GM10248 (cell line): ENCODE measurements around the gene SLIRP.
"Not testable (repeated sequence)": the region's sequence is repeated elsewhere in the genome, so short reads cannot be mapped to it uniquely, and the experiment has no call there.

ENCODE experiments used
- CTCF ChIA-PET: fragments of 300-600 bp; sonication (Branson Sonifier 250); formaldehyde crosslinking; extraction: SDS; loops from one replicate; lab custom pipeline; 2021; ENCODE audit warnings: antibody characterized with exemption; lab: Yijun Ruan, JAX
- POLR2A ChIA-PET: fragments of 350-650 bp; sonication (Branson Sonifier 250); formaldehyde crosslinking; extraction: SDS; loops from one replicate; lab custom pipeline; 2020; ENCODE audit warnings: antibody characterized with exemption; lab: Yijun Ruan, JAX
- DNase-seq: peaks from one replicate; pipeline ENCODE4 v3.0.0; 2012; ENCODE audit errors: extremely low spot score
- TF ChIP-seq, protein P1 (sequence below): IDR thresholded peaks from 2 replicates; pipeline ENCODE4 v1.5.1; 2012; ENCODE audit warnings: mild to moderate bottlenecking, low read depth; ENCODE audit errors: extremely low read depth, missing control alignments, control extremely low read depth

SLIRP gene

DNA sequence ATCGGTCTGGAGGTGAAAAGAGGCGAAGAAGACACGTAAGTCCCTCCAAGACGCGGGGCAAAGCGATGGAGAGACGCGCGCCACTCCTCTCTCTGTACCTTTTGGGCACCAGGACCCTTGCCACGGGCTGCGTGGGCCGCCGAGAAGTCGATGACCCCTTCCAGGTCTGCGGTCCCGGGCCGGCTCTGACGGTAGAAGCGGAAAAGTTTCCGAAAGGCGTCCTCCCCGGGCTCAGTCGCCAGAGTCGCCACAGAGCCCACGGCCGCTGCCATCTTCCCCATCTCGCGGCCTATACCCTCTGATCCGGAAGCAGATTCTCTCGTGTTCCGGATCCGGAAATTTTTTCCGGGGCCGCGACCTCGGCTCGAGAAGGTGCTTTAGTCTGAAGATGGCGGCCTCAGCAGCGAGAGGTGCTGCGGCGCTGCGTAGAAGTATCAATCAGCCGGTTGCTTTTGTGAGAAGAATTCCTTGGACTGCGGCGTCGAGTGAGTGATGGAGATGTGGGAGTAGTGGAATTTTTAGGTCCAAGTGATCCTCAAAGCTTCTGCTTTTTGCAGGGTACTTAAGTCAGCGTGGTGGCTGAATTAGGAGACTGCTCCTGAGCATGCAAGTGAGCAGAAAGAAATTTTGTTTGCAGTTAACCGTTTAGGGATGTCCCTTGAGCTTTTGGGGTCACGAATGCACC lies at the start of gene SLIRP, which contains the start of gene ALKBH1:
TSS of gene SLIRP (plus strand) at position 380 of the 685 bp plus-strand sequence. CDS start at position 389, 9 bp downstream.
TSS of gene ALKBH1 (minus strand) at position 300 of the 685 bp plus-strand sequence. CDS start at position 281, 19 bp downstream.
- ChIA-PET POLR2A (no interaction called here), CTCF (interaction anchor here (1.4 kb wide), 1 partner anchor 584 kb away, joined by 4 read pairs; no protein-coding TSS in a partner anchor)
- peak; percentile 93 for DNase-seq
- TF ChIP-seq, protein P1, sequence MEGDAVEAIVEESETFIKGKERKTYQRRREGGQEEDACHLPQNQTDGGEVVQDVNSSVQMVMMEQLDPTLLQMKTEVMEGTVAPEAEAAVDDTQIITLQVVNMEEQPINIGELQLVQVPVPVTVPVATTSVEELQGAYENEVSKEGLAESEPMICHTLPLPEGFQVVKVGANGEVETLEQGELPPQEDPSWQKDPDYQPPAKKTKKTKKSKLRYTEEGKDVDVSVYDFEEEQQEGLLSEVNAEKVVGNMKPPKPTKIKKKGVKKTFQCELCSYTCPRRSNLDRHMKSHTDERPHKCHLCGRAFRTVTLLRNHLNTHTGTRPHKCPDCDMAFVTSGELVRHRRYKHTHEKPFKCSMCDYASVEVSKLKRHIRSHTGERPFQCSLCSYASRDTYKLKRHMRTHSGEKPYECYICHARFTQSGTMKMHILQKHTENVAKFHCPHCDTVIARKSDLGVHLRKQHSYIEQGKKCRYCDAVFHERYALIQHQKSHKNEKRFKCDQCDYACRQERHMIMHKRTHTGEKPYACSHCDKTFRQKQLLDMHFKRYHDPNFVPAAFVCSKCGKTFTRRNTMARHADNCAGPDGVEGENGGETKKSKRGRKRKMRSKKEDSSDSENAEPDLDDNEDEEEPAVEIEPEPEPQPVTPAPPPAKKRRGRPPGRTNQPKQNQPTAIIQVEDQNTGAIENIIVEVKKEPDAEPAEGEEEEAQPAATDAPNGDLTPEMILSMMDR = no peak

DNA sequence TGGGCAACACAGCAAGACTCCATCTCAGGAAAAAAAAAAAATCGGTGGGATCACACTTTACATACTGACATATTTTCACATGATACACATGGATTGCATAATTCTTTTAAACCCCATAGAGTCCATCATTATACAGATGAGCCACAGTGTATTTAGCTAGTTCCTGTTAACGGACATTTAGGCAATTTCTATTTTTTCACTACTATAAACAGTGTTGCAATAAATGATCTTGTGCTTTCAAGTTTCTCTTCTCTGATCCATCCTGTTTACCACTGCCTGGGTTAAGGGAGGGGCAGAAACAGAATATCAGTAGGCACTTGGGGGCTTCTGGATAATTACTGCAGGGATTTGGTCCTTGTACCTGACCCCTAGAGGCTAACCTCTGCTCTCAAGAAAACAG lies 48.1 kb upstream of the SLIRP start:
- no peak for DNase-seq
- POLR2A ChIA-PET = no interaction called here
- TF ChIP-seq, protein P1 = no peak
- CTCF ChIA-PET = interaction anchor here (1.0 kb wide), 1 partner anchor 19 kb away, joined by 3 read pairs; no protein-coding TSS in a partner anchor

DNA sequence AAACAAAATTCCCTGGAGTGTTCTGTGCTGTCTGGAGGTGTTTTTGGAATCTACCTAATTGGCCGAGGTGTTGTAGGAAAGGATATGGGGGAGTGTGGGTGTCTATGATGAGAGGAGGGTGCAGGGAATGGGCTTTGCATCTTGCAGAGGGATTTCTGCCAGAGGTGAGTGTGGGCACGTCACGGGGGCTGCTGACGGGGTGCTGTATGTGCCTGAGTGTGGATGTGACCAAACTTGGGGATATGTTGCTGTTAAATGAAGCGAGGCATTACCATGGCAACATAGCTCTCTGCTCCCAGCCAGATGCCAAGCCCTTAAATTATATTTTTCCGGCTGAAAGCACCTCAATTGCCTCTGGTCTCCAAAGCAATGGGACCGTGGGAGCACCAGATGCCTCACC lies 47.1 kb upstream of the SLIRP start:
- TF ChIP-seq, protein P1 = no peak
- ChIA-PET CTCF (interaction anchor here (1.0 kb wide), 1 partner anchor 18 kb away, joined by 3 read pairs; no protein-coding TSS in a partner anchor), POLR2A (no interaction called here)
- DNase-seq = no peak

DNA sequence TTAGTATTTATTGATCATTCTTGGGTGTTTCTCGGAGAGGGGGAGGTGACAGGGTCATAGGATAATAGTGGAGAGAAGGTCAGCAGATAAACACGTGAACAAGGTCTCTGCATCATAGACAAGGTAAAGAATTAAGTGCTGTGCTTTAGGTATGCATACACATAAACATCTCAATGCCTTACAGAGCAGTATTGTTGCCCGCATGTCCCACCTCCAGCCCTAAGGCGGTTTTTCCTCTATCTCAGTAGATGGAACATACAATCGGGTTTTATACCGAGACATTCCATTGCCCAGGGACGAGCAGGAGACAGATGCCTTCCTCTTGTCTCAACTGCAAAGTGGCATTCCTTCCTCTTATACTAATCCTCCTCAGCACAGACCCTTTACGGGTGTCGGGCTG lies 46.3 kb upstream of the SLIRP start:
- POLR2A ChIA-PET, CTCF ChIA-PET, DNase-seq: not testable (repeated sequence)

DNA sequence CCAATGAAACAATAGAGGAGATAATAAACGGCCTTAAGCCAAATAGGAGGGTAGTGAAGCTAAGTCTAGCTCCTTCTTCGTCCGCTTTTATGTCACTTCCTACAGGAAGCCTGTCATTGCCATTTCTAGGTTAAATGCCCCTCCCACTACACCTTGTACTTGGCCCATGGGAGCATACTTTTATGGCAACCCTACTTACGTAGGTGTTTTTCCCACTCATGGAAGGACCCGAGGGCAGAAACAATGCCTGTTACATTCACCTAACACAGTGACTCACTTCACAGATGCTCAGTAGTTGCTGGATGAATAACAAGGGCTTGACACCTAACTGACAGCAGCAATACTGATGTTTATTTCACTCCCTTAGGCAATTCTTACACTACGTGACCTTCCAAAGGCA lies 44.6 kb upstream of the SLIRP start:
- DNase-seq = no peak
- TF ChIP-seq, protein P1 = no peak
- CTCF ChIA-PET = interaction anchor here (1.0 kb wide), 2 partner anchors 8 to 9 kb away, joined by 3 to 4 read pairs; no protein-coding TSS in a partner anchor
- POLR2A ChIA-PET = no interaction called here

DNA sequence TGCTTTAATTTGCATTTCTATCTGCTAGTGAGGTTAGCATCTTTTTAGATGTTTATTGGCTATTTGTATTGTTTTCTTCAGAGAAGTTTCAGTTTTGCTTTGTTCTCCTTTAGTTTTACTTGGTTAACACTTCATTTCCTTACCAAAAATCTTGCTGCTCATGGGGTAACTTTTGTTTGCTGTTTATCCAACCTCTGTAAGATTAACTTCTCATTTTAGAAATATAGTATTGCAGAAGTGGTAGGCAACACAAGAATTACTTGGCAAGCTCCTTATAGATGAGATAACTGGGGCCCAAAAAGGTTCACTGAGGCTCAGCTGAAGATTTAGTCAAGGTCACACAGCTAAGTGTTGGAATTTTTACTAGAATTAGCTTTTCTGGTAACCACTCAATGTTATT lies 40.6 kb upstream of the SLIRP start:
- ChIA-PET CTCF (interaction anchor here (1.0 kb wide), 1 partner anchor 12 kb away, joined by 3 read pairs; no protein-coding TSS in a partner anchor), POLR2A (no interaction called here)
- TF ChIP-seq, protein P1 = no peak
- DNase-seq = no peak

DNA sequence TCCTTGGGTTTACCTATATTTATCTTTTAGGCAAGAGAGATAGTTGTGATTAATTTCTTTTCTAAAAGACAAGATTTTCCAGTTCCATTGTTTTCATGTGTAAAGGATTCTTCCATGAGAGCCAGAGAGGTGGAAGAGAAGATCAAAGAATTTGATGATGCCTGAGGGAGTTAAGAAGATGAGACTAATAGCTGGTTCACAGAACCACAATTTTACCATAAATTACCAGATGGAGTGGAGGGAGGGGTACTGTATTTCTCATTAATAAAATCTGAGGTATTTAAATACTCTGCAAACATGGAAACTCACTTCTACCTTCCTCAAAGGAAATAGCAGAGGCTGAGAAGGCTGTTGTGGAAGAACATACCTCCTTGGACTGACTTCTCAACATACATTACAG lies 34.7 kb upstream of the SLIRP start:
- no peak for DNase-seq
- ChIA-PET CTCF (no interaction called here), POLR2A (no interaction called here)
- TF ChIP-seq, protein P1 = no peak
